ENCODE results near the gene ZNF415. TPM values are rescaled to one million over a fixed set of nuclear protein-coding genes. Genes with fewer than 3 reads are reported as not detected.

The ZNF415 gene
- total RNA-seq, 1 experiment from 2014 or later, result 0.21 TPM

GRCh38 chr19:53079313-53079924, 53.3 kb downstream of the ZNF415 start:
- in situ Hi-C loops (cut with HindIII; ENCODE audit: low pct_unique_long_range_greater_than_20kb, low sequenced_read_pairs), result no loop called here
- DNase-seq (ENCODE audit: low read depth, low spot score), result no peak

- in situ Hi-C loops (cut with HindIII; ENCODE audit: low pct_unique_long_range_greater_than_20kb, low sequenced_read_pairs), result no loop called here
- no peak for DNase-seq (ENCODE audit: low read depth, low spot score)
Measured at GRCh38 chr19:53078668-53079067, 54.0 kb downstream of the ZNF415 start.

- in situ Hi-C loops (cut with HindIII; ENCODE audit: low pct_unique_long_range_greater_than_20kb, low sequenced_read_pairs), result no loop called here
- no peak for DNase-seq (ENCODE audit: low read depth, low spot score)
Measured at GRCh38 chr19:53076984-53077383, 55.7 kb downstream of the ZNF415 start.

GRCh38 chr19:53068834-53069233, 63.9 kb downstream of the ZNF415 start:
- DNase-seq (ENCODE audit: low read depth, low spot score), result no peak
- in situ Hi-C loops (cut with HindIII; ENCODE audit: low pct_unique_long_range_greater_than_20kb, low sequenced_read_pairs), result no loop called here

- no peak for DNase-seq (ENCODE audit: low read depth, low spot score)
- in situ Hi-C loops (cut with HindIII; ENCODE audit: low pct_unique_long_range_greater_than_20kb, low sequenced_read_pairs), result no loop called here
Measured at GRCh38 chr19:53068199-53068598, 64.5 kb downstream of the ZNF415 start.

DNA sequence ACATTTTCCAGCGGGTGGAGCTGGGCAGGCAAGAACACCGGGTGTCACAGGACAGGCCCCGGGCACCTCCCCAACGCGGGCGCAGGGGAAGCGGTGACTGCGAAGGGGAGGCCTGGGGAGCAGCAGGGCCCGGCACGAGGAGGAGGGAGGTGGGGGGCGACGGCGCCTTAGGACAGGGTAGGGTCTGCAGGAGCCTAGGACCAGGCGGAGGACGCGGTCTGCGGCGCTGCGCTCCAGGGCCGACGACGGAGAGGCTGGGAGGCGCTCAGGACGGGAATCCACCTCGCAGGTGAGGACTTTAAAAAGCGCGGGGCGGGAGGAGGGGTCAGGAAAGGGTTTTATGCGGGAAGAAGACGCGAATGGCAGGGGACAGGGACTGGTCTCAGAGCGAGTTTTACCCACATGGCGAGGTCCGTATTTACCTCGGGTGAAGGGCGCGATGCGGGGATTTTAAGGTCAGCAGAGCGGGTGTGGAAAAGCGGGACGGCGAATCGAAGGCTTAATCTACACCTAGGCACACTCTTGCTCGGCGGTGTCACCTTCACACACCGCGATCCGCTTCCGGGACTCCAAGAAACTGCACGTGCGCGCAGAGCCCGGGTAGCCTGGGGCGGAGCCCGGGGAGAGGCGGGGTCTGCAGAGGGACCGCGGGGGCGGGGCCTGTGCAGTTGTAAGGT, 74.7 kb downstream of the ZNF415 start:
- in situ Hi-C loops (cut with HindIII; ENCODE audit: low pct_unique_long_range_greater_than_20kb, low sequenced_read_pairs), result no loop called here
- no peak for DNase-seq (ENCODE audit: low read depth, low spot score)

Other genes with a start within 250 kb of the ZNF415 start
- gene ZNF320, start 235.3 kb downstream of the ZNF415 start, total RNA-seq (2014; rRNA removed; shearing (Covaris generic)), result 4.9 and 9.9 TPM in 2 replicates
- 1.5 and 1.9 TPM in 2 replicates for gene ZNF888, start 209.5 kb downstream of the ZNF415 start, total RNA-seq (2014; rRNA removed; shearing (Covaris generic))
- gene ZNF816, start 170.0 kb downstream of the ZNF415 start, total RNA-seq (2014; rRNA removed; shearing (Covaris generic)), result 9.0 and 9.1 TPM in 2 replicates
- gene ERVV-1, start 119.0 kb downstream of the ZNF415 start, total RNA-seq (2014; rRNA removed; shearing (Covaris generic)), result not detected in 2 replicates
- 0.08 and 0.18 TPM in 2 replicates for gene ERVV-2, start 88.2 kb downstream of the ZNF415 start, total RNA-seq (2014; rRNA removed; shearing (Covaris generic))
- gene ZNF160, start 29.5 kb downstream of the ZNF415 start, total RNA-seq (2014; rRNA removed; shearing (Covaris generic)), result 19.4 and 23.4 TPM in 2 replicates
- 5.9 and 6.7 TPM in 2 replicates for gene ZNF347, start 26.1 kb upstream of the ZNF415 start, total RNA-seq (2014; rRNA removed; shearing (Covaris generic))
- not detected in 2 replicates for gene ZNF665, start 60.4 kb upstream of the ZNF415 start, total RNA-seq (2014; rRNA removed; shearing (Covaris generic))
- gene ZNF677, start 122.0 kb upstream of the ZNF415 start, total RNA-seq (2014; rRNA removed; shearing (Covaris generic)), result 6.2 and 8.0 TPM in 2 replicates
- gene VN1R2, start 125.4 kb upstream of the ZNF415 start, total RNA-seq (2014; rRNA removed; shearing (Covaris generic)), result not detected in 2 replicates
- not detected in 2 replicates for gene VN1R4, start 134.8 kb upstream of the ZNF415 start, total RNA-seq (2014; rRNA removed; shearing (Covaris generic))
- gene ZNF845, start 200.8 kb upstream of the ZNF415 start, total RNA-seq (2014; rRNA removed; shearing (Covaris generic)), result 10.2 and 12.7 TPM in 2 replicates
- gene ZNF525, start 232.8 kb upstream of the ZNF415 start, total RNA-seq (2014; rRNA removed; shearing (Covaris generic)), result 9.5 and 10.0 TPM in 2 replicates